K562 (cell line): Measurements from ENCODE around the gene TRAF7. TPM values are rescaled to one million over a fixed set of nuclear protein-coding genes. Genes with fewer than 3 reads are reported as not detected.

Experiments used
- ARID1B ChIP-seq: fragments of 450-650 bp; IDR thresholded peaks from 2 replicates; pipeline ENCODE4 v1.6.1; 2016; ENCODE audit warnings: antibody characterized with exemption, mild to moderate bottlenecking, inconsistent platforms
- HNRNPL ChIP-seq: fragments of 200-400 bp; formaldehyde crosslinking; IDR thresholded peaks from 2 replicates; pipeline ENCODE4 v1.6.1; 2017; ENCODE audit warnings: low read depth, mild to moderate bottlenecking, low read length
- HNRNPLL ChIP-seq: fragments of 200-400 bp; formaldehyde crosslinking; IDR thresholded peaks from 2 replicates; pipeline ENCODE4 v1.6.1; 2017; ENCODE audit warnings: low read length, low read depth, mild to moderate bottlenecking; ENCODE audit not compliant: poor library complexity, severe bottlenecking
- PRPF4 ChIP-seq: fragments of 200-400 bp; formaldehyde crosslinking; IDR thresholded peaks from one replicate; pipeline ENCODE4 v1.6.1; 2017; ENCODE audit warnings: low read length, low read depth, mild to moderate bottlenecking; ENCODE audit not compliant: insufficient read depth, poor library complexity, severe bottlenecking
- ZNF695 ChIP-seq: fragments of 450-650 bp; formaldehyde crosslinking; IDR thresholded peaks from 2 replicates; pipeline ENCODE4 v1.4.0; 2020; ENCODE audit warnings: mild to moderate bottlenecking, moderate library complexity
- polyA plus RNA-seq, 8 experiments: library from polyadenylated mRNA; depleted of rRNA in 4 of 8; stranded (reverse) in 5 of 8; unstranded in 3 of 8; fragments of >200 nt; fragmentation: Nextera tagmentation in 2 of 8; fragmentation: Illumina TruSeq in 1 of 8; extraction: Ambion mirVana in 2 of 8; extraction: Trizol in 1 of 8; gene quantifications; 2 replicates each; pipeline versions ENCODE4 v1.2.1 to v1.2.3, GENCODE V29; 2011 to 2014; ENCODE audit warnings: inconsistent platforms in 1 of 8, missing spikeins in 1 of 8
- total RNA-seq, 7 experiments: library from RNA; depleted of rRNA in 6 of 7; stranded (reverse); fragments of >200 nt in 6 of 7; fragmentation: Illumina TruSeq in 2 of 7; extraction: Trizol in 2 of 7; gene quantifications; 2 replicates each; pipeline versions ENCODE4 v1.2.1 to v1.2.3, GENCODE V29; 2011 to 2021; ENCODE audit warnings: low replicate concordance in 1 of 7
- TF ChIP-seq, protein P1 (sequence below): fragments of 200-600 bp; sonication (generic); IDR thresholded peaks from one replicate; pipeline ENCODE4 v1.6.1; 2012; ENCODE audit warnings: mild to moderate bottlenecking, low read depth, low read length, inconsistent platforms
- TF ChIP-seq, protein P2 (sequence below): fragments of 250-450 bp; sonication (Bioruptor Pico); IDR thresholded peaks from 2 replicates; pipeline ENCODE4 v1.5.0; 2021
- TF ChIP-seq, protein P3 (sequence below): fragments of 250-450 bp; sonication (Bioruptor Pico); IDR thresholded peaks from 2 replicates; pipeline ENCODE4 v1.5.0; 2022; ENCODE audit warnings: mild to moderate bottlenecking
- TF ChIP-seq, protein P4 (sequence below): conservative IDR thresholded peaks from 2 replicates; pipeline ENCODE4 v1.6.1; 2011; ENCODE audit warnings: low read depth, mild to moderate bottlenecking, low read length; ENCODE audit not compliant: control insufficient read depth

Gene TRAF7
- total and polyA plus RNA-seq, 9 of the 15 experiments (the other 6 are each of a cell fraction or from before 2014, with no cell fraction given): 1.1 to 113 (median 41.6) TPM

DNA sequence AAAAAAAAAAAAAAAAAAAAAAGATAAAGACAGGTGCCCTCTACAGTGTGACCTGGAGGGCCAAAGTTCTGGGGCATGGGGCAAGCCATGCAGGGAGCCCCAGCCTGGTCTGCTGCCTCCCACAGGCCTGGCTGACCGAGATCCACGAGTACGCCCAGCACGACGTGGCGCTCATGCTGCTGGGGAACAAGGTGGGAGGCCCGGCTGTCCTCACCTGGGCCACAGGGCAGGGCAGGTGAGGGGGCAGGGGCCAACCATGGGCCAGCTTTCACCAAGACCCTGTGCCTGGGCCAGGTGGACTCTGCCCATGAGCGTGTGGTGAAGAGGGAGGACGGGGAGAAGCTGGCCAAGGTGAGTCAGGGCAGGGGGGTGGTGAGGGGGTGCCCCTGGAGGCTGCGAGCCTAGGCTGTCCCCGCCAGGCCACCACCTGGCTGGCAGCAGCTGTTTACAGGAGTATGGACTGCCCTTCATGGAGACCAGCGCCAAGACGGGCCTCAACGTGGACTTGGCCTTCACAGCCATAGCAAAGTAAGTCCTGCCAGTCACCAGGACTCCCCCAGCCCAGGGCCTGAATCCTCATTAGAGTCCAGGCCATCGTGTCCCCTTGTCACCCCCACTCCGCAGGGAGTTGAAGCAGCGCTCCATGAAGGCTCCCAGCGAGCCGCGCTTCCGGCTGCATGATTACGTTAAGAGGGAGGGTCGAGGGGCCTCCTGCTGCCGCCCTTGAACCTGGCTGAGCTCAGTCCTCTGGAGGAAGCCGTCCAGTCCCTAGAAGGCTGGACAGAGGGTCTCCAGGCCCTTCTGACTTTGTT, 2.7 kb upstream of the TRAF7 start (continued):
- TF ChIP-seq, protein P1, sequence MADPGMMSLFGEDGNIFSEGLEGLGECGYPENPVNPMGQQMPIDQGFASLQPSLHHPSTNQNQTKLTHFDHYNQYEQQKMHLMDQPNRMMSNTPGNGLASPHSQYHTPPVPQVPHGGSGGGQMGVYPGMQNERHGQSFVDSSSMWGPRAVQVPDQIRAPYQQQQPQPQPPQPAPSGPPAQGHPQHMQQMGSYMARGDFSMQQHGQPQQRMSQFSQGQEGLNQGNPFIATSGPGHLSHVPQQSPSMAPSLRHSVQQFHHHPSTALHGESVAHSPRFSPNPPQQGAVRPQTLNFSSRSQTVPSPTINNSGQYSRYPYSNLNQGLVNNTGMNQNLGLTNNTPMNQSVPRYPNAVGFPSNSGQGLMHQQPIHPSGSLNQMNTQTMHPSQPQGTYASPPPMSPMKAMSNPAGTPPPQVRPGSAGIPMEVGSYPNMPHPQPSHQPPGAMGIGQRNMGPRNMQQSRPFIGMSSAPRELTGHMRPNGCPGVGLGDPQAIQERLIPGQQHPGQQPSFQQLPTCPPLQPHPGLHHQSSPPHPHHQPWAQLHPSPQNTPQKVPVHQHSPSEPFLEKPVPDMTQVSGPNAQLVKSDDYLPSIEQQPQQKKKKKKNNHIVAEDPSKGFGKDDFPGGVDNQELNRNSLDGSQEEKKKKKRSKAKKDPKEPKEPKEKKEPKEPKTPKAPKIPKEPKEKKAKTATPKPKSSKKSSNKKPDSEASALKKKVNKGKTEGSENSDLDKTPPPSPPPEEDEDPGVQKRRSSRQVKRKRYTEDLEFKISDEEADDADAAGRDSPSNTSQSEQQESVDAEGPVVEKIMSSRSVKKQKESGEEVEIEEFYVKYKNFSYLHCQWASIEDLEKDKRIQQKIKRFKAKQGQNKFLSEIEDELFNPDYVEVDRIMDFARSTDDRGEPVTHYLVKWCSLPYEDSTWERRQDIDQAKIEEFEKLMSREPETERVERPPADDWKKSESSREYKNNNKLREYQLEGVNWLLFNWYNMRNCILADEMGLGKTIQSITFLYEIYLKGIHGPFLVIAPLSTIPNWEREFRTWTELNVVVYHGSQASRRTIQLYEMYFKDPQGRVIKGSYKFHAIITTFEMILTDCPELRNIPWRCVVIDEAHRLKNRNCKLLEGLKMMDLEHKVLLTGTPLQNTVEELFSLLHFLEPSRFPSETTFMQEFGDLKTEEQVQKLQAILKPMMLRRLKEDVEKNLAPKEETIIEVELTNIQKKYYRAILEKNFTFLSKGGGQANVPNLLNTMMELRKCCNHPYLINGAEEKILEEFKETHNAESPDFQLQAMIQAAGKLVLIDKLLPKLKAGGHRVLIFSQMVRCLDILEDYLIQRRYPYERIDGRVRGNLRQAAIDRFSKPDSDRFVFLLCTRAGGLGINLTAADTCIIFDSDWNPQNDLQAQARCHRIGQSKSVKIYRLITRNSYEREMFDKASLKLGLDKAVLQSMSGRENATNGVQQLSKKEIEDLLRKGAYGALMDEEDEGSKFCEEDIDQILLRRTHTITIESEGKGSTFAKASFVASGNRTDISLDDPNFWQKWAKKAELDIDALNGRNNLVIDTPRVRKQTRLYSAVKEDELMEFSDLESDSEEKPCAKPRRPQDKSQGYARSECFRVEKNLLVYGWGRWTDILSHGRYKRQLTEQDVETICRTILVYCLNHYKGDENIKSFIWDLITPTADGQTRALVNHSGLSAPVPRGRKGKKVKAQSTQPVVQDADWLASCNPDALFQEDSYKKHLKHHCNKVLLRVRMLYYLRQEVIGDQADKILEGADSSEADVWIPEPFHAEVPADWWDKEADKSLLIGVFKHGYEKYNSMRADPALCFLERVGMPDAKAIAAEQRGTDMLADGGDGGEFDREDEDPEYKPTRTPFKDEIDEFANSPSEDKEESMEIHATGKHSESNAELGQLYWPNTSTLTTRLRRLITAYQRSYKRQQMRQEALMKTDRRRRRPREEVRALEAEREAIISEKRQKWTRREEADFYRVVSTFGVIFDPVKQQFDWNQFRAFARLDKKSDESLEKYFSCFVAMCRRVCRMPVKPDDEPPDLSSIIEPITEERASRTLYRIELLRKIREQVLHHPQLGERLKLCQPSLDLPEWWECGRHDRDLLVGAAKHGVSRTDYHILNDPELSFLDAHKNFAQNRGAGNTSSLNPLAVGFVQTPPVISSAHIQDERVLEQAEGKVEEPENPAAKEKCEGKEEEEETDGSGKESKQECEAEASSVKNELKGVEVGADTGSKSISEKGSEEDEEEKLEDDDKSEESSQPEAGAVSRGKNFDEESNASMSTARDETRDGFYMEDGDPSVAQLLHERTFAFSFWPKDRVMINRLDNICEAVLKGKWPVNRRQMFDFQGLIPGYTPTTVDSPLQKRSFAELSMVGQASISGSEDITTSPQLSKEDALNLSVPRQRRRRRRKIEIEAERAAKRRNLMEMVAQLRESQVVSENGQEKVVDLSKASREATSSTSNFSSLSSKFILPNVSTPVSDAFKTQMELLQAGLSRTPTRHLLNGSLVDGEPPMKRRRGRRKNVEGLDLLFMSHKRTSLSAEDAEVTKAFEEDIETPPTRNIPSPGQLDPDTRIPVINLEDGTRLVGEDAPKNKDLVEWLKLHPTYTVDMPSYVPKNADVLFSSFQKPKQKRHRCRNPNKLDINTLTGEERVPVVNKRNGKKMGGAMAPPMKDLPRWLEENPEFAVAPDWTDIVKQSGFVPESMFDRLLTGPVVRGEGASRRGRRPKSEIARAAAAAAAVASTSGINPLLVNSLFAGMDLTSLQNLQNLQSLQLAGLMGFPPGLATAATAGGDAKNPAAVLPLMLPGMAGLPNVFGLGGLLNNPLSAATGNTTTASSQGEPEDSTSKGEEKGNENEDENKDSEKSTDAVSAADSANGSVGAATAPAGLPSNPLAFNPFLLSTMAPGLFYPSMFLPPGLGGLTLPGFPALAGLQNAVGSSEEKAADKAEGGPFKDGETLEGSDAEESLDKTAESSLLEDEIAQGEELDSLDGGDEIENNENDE: peak; percentile 57
- TF ChIP-seq ARID1B: no peak
- TF ChIP-seq ZNF695 (CRISPR knock-in tag): no peak
- TF ChIP-seq, protein P2, sequence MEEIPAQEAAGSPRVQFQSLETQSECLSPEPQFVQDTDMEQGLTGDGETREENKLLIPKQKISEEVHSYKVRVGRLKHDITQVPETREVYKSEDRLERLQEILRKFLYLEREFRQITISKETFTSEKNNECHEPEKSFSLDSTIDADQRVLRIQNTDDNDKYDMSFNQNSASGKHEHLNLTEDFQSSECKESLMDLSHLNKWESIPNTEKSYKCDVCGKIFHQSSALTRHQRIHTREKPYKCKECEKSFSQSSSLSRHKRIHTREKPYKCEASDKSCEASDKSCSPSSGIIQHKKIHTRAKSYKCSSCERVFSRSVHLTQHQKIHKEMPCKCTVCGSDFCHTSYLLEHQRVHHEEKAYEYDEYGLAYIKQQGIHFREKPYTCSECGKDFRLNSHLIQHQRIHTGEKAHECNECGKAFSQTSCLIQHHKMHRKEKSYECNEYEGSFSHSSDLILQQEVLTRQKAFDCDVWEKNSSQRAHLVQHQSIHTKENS (CRISPR knock-in tag): no peak
- TF ChIP-seq PRPF4: peak; percentile 83
- 0 out of 2 replicates have a peak, but pooled peaks have one; percentile 64 for TF ChIP-seq HNRNPL
- TF ChIP-seq, protein P3, sequence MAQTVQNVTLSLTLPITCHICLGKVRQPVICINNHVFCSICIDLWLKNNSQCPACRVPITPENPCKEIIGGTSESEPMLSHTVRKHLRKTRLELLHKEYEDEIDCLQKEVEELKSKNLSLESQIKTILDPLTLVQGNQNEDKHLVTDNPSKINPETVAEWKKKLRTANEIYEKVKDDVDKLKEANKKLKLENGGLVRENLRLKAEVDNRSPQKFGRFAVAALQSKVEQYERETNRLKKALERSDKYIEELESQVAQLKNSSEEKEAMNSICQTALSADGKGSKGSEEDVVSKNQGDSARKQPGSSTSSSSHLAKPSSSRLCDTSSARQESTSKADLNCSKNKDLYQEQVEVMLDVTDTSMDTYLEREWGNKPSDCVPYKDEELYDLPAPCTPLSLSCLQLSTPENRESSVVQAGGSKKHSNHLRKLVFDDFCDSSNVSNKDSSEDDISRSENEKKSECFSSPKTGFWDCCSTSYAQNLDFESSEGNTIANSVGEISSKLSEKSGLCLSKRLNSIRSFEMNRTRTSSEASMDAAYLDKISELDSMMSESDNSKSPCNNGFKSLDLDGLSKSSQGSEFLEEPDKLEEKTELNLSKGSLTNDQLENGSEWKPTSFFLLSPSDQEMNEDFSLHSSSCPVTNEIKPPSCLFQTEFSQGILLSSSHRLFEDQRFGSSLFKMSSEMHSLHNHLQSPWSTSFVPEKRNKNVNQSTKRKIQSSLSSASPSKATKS (CRISPR knock-in tag): 0 out of 2 replicates have a peak, but pooled peaks have one; percentile 5
- TF ChIP-seq, protein P4, sequence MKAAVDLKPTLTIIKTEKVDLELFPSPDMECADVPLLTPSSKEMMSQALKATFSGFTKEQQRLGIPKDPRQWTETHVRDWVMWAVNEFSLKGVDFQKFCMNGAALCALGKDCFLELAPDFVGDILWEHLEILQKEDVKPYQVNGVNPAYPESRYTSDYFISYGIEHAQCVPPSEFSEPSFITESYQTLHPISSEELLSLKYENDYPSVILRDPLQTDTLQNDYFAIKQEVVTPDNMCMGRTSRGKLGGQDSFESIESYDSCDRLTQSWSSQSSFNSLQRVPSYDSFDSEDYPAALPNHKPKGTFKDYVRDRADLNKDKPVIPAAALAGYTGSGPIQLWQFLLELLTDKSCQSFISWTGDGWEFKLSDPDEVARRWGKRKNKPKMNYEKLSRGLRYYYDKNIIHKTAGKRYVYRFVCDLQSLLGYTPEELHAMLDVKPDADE: peak; percentile 5
- no peak for TF ChIP-seq HNRNPLL
